Measurements from ENCODE around the gene C11orf24. TPM values are rescaled to one million over a fixed set of nuclear protein-coding genes. Genes with fewer than 3 reads are reported as not detected.
A peak's percentile ranks its signal among the peaks of the same experiment; 100 is the strongest.

The C11orf24 gene
- total and polyA plus RNA-seq, 10 of the 15 experiments (the other 5 are each of a cell fraction or from before 2014, with no cell fraction given) = 4.3 to 104 (median 41.4) TPM

DNA sequence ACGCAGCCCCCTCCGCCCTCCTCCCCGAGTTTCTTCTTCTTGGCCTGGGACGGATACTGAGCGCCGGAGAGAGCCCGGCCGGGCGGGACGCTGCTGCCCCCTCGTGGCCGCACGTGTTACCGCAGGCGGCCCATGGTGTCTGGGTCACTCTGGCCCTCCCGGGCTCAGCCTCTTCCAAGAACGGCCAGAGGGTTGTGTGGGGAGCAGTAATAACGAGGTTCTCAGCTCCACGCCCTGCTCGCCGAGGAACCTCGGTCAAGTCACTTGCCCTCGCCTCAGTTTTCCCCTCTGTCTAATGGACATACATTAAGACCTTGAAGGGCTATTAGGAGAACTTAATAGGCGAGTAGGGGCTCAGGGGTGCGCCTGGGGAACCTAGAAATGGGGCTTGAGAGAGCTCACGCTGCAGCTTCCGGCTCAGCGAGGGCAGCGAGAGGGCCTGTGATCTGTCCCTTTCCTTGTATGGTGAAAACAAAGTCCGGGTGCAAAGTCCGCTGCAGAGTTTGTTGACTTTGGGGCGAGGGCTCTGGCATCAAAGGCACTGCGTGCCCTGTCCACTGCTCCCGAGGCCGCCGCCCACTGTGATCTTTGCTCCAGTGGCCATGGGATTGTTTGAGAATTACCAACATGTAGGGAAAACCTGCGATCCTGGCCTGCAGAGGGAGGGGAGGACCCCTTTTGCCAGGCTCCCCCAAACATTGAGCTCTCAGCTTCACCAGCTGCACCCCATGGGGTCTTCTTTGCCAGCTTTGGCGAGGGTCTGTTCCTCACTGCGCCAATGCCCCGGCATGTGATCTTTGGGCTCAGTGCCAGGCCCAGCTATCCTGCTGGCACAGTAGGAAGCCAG lies 26.3 kb upstream of the C11orf24 start:
- ChIA-PET POLR2A (interaction anchor here (1.2 to 2.9 kb wide), 4 partner anchors 26 to 41 kb away, joined by 3 to 28 read pairs (median 6); partner anchors contain the start of gene C11orf24), SMC1A (ENCODE audit: uncharacterized antibody, unreplicated experiment) (interaction anchor here (0.7 to 7.9 kb wide), 12 partner anchors 9 to 99 kb away, joined by 3 to 134 read pairs (median 6); partner anchors contain the start of gene C11orf24), CTCF (interaction anchor here (0.5 to 12.0 kb wide), 27 partner anchors 9 to 311 kb away, joined by 3 to 365 read pairs (median 5); partner anchors contain the start of genes ALDH3B1 and C11orf24), RAD21 (ENCODE audit: unreplicated experiment) (interaction anchor here (0.7 to 9.7 kb wide), 14 partner anchors 14 to 162 kb away, joined by 3 to 186 read pairs (median 9); partner anchors contain the start of genes C11orf24 and PPP6R3)
- DNase-seq (ENCODE audit: low read depth, low spot score) (no peak), ATAC-seq (peak; percentile 99), FAIRE-seq (peak; percentile 92)
- WGBS (ENCODE audit: insufficient coverage, insufficient replicate concordance, low lambda C conversion rate, missing lambda C conversion rate) = 11% methylated on average over 40 of the region's 40 CpGs
- H3K4me3 ChIP-seq = no peak overlapping the region
- no peaks in the 10 kb centered on the region; a peak in 1 of 4 replicates for H3K36me3 ChIP-seq (ENCODE audit: control insufficient read depth in 2 of 2, insufficient read depth in 2 of 2, low read length in 1 of 2)
- no TSS peak for BruUV-seq (replicated peaks)
- in situ Hi-C loops (cut with MboI) (loop anchor here (5.0 kb wide), 1 partner anchor 41 kb away; no protein-coding TSS in a partner anchor), intact Hi-C loops (cut with micrococcal nuclease; ENCODE audit: unreplicated experiment) (loop anchor here (1.0 to 5.0 kb wide), 5 partner anchors 27 to 149 kb away; partner anchors contain the start of gene C11orf24)
- no peaks in the 10 kb centered on the region for H3K27me3 ChIP-seq (replicated peaks in 1 of 2; ENCODE audit: control insufficient read depth in 2 of 2, insufficient read depth in 2 of 2, low read length in 1 of 2)
- H3K79me2 ChIP-seq (ENCODE audit: control insufficient read depth, insufficient read depth, low read length) = no peaks in the 10 kb centered on the region
- peaks cover 9% of the 10 kb centered on the region for H3K4me1 ChIP-seq (ENCODE audit: control insufficient read depth, insufficient read depth, low read length)
- peak overlapping the region; percentile 35; the same call in 1 of the 2 replicates for H3K4me2 ChIP-seq (ENCODE audit: control insufficient read depth, insufficient read depth)
- no peak overlapping the region for H3K9ac ChIP-seq (ENCODE audit: control insufficient read depth, insufficient read depth, low read length)
- peak overlapping the region; percentile 58 for H2AFZ ChIP-seq (ENCODE audit: control insufficient read depth, low read depth, low read length)
- H3K9me3 ChIP-seq (replicated peaks; ENCODE audit: control insufficient read depth, insufficient read depth, low read length) = no peaks in the 10 kb centered on the region
- no peak overlapping the region for H3K27ac ChIP-seq (ENCODE audit: control insufficient read depth, insufficient read depth)
- no peaks in the 10 kb centered on the region for H4K20me1 ChIP-seq (ENCODE audit: control insufficient read depth, insufficient read depth)
- TF ChIP-seq, protein P1, sequence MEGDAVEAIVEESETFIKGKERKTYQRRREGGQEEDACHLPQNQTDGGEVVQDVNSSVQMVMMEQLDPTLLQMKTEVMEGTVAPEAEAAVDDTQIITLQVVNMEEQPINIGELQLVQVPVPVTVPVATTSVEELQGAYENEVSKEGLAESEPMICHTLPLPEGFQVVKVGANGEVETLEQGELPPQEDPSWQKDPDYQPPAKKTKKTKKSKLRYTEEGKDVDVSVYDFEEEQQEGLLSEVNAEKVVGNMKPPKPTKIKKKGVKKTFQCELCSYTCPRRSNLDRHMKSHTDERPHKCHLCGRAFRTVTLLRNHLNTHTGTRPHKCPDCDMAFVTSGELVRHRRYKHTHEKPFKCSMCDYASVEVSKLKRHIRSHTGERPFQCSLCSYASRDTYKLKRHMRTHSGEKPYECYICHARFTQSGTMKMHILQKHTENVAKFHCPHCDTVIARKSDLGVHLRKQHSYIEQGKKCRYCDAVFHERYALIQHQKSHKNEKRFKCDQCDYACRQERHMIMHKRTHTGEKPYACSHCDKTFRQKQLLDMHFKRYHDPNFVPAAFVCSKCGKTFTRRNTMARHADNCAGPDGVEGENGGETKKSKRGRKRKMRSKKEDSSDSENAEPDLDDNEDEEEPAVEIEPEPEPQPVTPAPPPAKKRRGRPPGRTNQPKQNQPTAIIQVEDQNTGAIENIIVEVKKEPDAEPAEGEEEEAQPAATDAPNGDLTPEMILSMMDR (IDR thresholded peaks at IDR 0.05 in 2 of 3, conservative IDR thresholded peaks at IDR 0.05 in 1 of 3; ENCODE audit: control insufficient read depth in 2 of 3, extremely low read depth in 1 of 3, insufficient read depth in 1 of 3, low read depth in 3 of 3, low read length in 3 of 3) = peak; percentile 95 to 99 (median 98)
- no peak for TF ChIP-seq NRF1 (conservative IDR thresholded peaks at IDR 0.05; ENCODE audit: low read depth, low read length)
- TF ChIP-seq RBBP5 (conservative IDR thresholded peaks at IDR 0.05) = no peak
- TF ChIP-seq, protein P2, sequence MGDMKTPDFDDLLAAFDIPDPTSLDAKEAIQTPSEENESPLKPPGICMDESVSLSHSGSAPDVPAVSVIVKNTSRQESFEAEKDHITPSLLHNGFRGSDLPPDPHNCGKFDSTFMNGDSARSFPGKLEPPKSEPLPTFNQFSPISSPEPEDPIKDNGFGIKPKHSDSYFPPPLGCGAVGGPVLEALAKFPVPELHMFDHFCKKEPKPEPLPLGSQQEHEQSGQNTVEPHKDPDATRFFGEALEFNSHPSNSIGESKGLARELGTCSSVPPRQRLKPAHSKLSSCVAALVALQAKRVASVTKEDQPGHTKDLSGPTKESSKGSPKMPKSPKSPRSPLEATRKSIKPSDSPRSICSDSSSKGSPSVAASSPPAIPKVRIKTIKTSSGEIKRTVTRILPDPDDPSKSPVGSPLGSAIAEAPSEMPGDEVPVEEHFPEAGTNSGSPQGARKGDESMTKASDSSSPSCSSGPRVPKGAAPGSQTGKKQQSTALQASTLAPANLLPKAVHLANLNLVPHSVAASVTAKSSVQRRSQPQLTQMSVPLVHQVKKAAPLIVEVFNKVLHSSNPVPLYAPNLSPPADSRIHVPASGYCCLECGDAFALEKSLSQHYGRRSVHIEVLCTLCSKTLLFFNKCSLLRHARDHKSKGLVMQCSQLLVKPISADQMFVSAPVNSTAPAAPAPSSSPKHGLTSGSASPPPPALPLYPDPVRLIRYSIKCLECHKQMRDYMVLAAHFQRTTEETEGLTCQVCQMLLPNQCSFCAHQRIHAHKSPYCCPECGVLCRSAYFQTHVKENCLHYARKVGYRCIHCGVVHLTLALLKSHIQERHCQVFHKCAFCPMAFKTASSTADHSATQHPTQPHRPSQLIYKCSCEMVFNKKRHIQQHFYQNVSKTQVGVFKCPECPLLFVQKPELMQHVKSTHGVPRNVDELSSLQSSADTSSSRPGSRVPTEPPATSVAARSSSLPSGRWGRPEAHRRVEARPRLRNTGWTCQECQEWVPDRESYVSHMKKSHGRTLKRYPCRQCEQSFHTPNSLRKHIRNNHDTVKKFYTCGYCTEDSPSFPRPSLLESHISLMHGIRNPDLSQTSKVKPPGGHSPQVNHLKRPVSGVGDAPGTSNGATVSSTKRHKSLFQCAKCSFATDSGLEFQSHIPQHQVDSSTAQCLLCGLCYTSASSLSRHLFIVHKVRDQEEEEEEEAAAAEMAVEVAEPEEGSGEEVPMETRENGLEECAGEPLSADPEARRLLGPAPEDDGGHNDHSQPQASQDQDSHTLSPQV (IDR thresholded peaks at IDR 0.05) = no peak
- TF ChIP-seq ESRRA (IDR thresholded peaks at IDR 0.05; ENCODE audit: low read length) = 0 out of 2 replicates have a peak, but pooled peaks have one; percentile 31
- TF ChIP-seq ZZZ3 (IDR thresholded peaks at IDR 0.05; ENCODE audit: control insufficient read depth, insufficient read length, low read depth) = no peak
- no peak for TF ChIP-seq SP1 (IDR thresholded peaks at IDR 0.05; ENCODE audit: low read depth, low read length)
- TF ChIP-seq, protein P3, sequence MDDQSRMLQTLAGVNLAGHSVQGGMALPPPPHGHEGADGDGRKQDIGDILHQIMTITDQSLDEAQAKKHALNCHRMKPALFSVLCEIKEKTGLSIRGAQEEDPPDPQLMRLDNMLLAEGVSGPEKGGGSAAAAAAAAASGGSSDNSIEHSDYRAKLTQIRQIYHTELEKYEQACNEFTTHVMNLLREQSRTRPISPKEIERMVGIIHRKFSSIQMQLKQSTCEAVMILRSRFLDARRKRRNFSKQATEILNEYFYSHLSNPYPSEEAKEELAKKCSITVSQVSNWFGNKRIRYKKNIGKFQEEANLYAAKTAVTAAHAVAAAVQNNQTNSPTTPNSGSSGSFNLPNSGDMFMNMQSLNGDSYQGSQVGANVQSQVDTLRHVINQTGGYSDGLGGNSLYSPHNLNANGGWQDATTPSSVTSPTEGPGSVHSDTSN (IDR thresholded peaks at IDR 0.05; ENCODE audit: insufficient replicate concordance, low read depth, low read length) = no peak
- TF ChIP-seq FOXK2 (IDR thresholded peaks at IDR 0.05) = no peak
- no peak for TF ChIP-seq NBN (IDR thresholded peaks at IDR 0.05)
- peak; percentile 100 for TF ChIP-seq RAD21 (IDR thresholded peaks at IDR 0.05; ENCODE audit: insufficient read depth, low read depth, low read length)
- peak; percentile 84 for TF ChIP-seq RUNX3 (IDR thresholded peaks at IDR 0.05; ENCODE audit: low read length)
- no peak for TF ChIP-seq IRF4 (IDR thresholded peaks at IDR 0.05; ENCODE audit: low read depth, low read length)
